Activated CD4-positive, alpha-beta T cell treated with anti-CD3 and anti-CD28 coated beads, Interleukin-2, amount 50 U/mL, for 4 hours (primary cell): ENCODE measurements around the gene KCNC1.

Experiments used
- DNase-seq, 2 experiments: peaks; one replicate each; pipeline ENCODE4 v3.0.0-alpha.2; 2020

KCNC1 gene

DNA sequence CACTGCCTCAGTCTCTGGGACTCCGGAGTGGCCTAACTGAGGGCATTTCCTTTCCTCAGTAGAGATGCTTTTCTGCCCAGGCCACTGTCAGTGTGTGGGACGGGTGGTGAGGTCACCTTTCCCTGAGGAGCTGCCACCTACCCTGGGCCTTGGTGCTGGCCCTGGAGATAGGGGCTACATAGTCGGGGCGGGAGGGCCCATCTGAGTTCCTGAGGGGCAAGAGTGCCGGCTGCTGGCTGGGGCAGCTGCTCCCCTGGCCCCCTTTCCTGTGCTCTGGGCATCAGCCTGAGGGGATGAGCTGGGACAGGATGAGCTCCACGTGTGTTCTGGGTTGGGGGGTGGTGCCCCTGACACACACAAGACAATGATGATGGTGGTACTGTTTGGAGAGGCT lies 5.4 kb downstream of the KCNC1 start:
- no peak for DNase-seq

DNA sequence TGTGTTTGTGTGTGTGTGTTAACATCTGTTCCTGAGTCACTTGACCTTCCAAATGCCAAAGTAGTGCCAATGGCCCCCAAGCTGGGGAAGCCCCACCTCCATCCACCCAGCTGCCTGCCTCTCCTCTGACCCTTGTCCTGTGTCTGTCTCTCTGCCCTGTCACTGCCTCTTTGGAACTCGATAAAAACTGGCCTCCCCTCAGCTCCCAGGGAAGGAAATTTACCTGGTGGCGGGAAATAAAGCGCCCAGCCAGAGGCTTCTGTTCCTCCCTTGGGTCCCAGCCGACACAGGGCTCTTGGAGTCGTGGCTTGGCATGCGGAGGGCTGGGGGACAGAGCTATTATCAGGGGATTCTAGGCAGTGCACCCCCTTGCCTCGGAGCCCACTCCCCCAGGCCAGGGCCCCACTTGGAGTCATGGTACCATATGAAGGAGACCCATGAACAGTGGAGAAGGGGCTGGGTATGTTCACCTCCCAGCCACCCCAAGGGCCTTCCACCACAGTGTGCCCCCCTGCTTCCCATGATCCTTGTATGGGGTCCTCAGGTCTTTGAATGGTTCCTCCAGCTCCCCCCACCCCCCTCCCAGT lies 6.2 kb downstream of the KCNC1 start:
- no peak for DNase-seq

DNA sequence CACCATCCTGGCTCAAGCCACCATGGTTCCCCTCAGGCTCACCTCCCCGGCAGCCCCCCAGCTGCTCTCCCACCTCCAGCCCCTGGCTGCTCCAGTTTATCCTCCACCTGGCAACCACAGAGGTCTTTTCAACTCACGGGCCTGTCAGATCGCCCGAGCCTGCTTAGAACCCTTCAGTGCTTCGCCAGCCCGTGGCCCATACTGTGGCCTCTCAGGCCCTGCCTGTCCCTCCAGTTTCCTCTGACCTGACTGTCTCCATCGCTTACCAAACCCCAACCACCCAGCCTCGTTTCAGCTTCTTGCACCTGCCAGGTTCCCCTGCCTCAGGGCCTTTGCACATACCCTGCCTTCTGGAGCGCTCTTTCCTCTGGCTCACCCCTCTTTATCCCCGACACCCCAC lies 6.9 kb downstream of the KCNC1 start:
- DNase-seq = no peak

DNA sequence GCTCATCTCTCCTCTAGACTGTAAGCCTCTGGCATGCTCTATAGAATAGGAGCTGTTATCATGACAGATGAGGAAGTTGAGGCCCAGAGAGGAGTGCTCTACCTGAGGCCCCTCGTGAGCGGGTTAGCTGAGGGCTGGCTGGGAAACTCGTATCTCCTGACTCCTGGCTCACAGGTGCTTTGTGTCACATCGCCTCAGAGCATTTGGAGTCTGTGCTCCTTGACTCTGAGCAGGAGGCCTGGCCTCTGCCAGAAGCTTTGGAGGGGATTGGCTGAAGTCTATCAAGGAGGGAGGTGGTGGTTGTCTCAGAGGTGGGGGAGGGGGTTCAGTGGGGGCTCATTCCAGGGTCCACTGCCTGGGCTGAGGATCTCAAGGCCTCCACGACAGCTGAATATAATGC lies 7.4 kb downstream of the KCNC1 start:
- no peak for DNase-seq

DNA sequence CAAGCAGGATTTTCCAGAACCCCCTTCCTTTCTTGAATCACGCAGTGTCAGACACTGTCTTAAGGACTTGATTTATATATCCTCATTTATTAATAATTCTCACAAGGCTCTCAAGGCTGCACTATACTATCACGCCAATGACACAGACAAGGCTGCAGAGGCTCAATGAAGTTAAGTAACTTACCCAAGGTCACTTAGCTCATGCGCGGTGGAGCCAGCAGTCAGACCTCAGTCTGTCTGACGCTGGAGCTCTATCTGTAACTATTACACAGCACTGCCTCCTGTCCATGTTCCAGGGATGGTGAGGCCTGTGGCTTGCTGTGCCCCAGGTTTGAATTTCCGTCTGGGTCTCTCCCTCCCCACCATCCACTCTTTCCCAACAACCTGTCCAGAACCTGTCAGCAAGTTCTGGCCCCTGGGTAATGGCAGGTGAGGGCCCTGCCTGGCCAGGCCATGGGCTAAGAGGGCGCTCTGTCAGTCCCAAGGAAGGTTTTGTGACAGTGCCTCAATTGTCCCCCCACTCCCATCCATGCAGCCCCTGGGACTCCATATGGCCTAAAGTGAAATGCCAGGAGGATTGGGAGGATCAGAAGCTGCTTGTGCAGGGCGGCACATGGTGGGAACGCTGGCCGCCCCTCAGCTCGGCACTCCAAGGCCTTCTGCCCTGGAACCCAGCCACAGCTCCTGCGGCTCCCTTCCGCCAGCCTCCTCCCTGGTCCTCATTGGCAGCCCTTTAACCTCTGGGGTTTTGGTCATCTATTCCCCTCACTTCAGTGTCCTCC lies 8.6 kb downstream of the KCNC1 start:
- no peak for DNase-seq

DNA sequence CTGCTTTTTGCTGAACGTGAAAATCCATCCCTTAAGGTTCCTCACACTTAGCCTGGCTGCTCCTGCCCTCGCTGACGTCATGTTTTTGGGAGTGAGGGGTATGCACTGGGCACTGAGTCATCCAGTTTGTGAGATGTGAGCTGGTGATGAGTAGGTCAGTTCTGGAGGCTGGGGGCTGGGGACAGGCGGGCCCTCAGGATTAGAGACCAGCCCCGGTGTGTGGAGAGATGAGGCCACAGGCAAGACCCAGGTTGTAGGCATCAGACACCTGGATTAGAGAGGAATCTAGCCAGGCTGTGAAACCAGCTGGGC lies 9.2 kb downstream of the KCNC1 start:
- DNase-seq = no peak

DNA sequence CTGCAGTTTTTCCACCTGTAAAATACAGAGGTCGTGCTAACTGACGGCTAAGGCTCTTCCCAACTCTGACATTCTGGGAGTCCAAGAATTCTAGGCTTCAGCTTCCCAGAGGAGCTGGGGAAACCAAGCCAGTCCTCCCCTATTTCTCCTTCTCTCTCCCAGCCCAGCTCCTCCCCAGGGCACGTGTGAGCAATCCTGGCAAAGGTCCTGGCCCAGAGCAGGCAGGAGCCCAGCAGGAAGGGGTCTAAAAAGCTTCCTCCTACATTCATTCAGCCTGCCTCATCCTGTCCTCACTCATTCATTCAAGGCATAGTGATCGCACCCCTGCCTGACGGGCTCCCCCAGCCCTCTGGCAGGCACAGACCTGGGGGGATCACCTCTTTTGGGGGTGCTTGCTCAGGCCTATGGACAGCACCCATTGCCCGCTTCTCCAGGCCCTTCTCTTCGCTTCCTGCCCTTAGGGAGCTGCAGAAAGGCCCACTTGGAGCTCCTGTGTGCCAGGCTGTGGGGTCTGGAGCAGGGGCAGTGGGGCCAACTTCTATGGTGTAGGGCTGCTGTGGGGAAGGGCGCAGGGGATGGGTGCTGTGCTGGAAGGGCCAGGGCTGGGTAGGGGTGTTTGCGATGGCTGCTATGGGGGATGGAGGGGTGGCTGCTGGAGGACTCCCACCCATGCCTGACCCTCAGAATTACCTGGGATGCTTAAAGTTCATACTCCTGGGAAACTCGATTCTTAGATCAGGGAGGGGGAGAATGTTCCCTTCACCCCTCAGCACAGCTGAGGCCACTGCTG lies 9.8 kb downstream of the KCNC1 start:
- DNase-seq = no peak

DNA sequence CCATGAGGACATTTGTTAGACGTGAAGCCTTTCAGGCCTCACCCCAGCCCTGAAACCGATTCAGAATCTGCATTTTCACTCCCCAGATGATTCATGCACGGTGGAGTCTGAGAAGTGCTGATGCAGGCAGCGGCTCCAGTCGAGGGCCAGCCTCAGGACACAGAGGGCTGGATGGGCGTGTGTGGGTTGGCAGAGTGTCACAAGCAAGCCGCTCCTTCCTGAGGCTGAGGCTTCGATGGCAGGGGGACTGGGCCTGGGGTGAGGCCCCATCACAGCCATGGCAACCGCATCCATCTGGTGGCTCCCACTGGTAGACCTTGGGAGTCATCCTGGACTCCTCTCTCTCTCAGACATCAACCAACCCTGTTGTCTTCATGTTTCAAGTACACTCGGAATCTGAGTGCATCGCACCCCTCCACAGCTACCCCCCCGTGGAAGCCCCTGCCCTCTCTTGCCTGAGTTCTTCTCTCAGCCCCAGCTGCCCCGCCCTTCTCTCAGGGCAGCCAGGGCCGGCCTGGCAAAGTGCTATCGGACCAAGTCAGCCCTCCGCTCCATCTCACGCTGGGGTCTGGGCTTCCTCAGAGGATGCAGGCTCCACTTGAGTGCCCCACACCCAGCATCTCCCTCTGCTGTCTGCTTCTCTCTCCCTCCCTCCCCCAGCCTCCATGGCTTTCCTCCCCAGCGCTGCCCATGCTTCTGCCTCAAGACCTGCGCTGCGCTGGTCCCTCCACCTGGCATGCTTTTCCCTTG lies 10.6 kb downstream of the KCNC1 start:
- DNase-seq = no peak

DNA sequence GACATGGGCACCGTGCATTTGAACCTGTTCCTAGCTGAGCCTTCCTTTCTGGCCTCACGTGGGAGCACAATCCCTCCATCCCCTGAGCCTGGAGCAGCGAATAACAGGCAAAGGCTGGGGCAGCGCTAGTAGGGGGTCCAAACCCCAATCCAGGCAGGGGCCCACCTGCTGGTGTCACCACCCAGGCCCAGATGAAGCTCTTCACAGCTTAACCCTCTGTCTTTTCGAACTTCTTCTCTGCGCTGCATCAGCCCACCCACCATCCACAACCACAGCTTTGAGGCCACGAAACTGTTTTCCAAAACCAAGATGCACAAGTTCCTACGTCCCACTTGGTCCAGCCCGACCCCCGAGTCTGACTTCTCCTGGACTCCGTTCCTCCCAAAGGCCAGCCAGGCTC lies 11.5 kb downstream of the KCNC1 start:
- no peak for DNase-seq

DNA sequence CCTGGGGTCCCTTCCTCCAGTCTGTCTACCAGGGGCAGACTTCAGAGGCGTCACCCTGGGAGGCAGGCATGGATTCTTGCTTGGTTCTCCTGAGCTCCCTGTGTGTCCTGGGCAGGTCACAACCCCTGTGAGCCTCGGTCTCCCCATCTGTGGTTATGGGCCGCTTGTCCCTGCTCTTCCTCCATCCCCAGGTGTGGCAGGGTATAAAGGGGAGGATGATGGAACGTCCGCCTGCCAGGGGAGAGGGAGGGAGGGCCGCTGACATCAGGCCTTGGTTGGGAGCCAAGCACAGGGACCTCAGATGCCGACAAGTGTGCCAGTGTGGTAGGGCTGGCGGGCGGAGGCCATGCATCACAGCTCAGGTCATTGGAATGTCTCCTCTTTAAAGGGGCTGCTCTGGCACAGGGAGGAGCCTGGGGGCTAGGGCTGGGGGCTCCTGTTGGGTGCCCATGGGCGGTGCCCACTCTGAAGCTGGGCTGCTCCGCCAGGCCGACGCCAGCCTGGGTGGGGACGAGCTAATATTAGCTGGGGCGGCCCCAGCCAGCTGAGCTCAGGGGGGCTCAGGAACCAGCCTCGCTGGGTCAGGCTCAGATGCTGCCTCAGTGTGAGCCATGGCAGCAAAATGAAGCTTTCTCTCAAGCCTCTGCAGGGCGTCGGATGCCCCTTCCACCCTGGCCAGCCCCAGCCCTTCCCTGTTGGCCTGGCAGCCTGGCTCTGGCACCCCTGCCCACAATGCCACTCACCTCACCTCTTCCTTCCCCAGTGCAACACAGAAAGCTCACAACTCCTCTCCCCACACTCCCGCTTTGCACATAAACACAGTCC lies 12.8 kb downstream of the KCNC1 start:
- no peak for DNase-seq

DNA sequence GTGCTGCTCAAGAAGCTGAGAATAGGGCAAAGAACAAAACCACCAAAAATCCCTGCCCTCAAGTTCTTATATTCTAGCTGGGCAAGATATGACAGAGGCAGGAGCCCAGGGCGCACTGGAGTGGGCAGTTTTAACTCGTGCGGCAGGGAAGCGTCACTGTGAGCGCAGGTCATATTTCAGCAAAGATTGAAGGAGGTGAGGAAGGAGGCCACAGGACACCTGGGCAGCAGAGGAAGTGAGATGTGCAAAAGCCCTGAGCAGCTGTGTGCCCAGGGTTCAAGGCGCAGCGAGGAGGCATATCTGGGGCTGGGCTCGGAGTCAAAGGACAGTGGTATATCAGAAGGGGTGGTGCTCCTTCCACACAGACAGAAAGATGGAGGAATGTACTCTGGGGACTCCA lies 13.5 kb downstream of the KCNC1 start:
- DNase-seq = no peak

DNA sequence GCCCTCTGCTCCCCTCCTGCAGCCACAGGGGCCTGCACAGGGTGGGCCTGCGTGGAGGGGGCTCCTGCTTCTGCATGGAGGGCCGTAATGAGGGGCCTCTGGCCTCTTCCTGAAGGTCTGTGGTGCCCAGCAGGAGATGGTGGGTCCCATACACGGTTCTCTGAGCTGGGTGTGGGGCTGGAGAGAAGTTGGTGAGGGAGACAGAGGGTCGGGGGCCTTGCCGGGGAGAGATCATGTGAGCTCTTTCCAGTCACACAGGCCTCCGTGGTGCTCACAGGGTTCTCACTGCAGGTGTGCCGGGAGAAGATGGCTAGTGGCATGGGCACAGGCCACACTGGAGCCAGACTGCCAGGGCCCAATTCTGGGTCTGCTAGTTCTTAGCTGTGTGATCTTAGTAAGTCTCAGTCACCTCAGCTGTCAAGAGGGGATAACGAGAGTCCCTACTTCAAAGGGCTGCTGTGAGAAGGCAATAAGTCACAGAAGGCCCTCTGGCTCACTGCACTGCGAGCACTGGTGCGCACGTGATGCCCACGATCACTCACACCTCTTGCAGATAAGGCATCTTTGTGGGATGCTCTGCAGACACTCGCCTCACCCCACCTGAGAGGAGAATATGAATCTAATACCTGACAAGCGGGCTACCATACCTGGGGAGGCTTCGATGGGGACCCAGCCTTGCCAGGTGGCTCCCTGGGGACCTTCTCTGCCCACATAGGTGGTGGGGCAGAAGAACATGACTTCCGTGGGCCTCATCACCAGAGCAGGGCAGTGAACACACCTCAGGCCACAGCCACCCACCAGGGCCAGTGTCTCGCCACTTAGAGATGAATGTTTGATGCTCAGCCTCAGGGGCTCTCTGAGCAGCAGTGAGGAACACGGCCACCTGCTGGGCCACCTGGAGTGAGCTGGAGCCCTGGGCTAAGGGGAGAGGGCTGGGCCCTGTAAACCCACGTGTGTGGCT lies 14.5 kb downstream of the KCNC1 start:
- no peak for DNase-seq

DNA sequence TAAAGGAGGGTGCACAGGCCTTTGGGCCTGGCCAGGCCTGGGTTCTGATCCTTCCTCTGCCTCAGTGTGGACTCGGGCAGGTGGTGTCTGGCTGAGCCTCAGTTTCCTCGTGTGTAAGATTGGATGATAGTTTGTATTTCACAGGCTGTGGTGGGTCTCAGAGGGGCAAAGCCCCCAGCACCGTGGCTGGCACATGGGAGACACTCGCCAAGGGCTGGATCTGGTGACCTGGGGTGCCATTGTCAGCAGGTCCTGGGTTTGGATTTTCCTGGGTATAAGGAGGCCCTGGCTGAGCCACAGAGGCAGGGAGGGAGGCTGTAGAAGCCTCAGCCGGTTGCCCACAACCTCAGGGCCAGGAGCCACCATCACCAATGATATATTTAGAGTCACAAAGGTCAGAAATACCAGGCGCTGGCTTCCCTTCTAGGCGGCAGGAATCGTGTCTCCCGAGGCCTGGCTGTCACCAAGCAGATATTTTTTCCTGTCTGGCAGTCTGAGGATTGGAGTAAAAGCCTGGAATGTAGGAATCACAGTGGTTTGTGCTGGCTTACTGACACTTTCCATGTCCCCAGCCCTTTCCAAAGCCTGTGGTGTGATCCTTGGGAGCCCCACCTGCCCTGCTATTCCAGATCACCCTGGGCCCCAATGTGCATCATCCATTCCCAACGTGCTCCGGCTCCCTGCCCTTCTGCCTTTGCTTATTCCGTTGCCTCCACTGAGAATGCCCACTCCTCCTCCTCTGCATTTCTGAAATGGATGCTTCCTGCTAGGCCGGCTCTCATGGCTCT lies 15.6 kb downstream of the KCNC1 start:
- DNase-seq = no peak

DNA sequence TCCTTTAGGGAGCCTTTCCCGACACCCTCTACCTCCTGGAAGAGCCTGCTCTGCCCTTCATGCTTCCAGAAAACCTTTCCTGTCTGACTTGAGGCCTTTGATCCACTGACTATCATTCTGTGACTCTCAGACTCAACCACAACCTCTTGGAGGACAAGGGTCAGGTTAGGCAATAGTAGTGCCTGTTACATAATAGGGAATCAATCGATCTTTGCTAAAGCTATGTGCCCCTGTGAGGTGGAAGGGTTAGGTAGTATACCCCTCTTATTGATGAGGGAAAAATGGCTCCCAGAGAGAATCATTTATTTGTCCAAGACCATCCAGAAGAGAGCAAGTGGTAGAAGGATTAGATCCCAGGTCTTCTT lies 16.2 kb downstream of the KCNC1 start:
- DNase-seq = no peak

DNA sequence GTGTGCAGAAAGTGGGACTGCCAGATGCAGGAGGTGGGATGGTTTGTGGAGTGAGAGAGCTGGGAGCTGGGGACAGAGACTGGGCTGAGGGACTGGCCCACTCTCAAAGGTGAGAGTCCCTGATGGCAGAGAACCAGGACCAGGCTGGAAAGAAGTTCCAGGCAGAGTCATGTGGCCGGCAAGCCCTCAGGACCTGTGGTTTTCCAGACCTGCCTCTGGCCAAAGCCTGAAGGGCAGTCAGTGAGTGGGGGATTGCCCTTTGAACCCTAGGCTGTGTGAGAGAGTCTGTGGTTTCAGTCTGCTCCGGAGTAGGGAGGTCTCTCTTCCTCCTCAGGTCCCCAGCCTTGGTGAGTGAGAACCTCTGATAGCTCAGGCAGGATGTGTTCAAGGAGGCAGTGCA lies 17.0 kb downstream of the KCNC1 start:
- DNase-seq = no peak

DNA sequence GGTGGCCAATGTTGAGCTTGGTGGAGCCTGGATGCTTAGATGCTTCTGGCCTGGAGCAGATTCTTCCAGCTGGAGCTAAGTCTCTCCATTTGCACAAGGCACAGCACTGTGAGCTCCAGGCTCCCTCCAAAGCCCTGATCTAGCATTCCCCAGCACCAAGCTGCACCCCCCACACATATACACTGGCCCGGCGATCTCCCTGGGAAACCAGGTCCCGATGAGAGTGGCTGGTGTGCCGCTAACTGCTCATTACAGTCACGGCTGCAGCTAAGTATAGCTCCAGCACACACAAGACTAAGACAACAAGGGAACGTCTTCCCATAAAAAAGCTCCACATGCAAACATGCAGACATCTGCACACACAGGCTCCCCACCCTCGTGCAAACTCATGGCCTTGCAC lies 17.6 kb downstream of the KCNC1 start:
- no peak for DNase-seq

DNA sequence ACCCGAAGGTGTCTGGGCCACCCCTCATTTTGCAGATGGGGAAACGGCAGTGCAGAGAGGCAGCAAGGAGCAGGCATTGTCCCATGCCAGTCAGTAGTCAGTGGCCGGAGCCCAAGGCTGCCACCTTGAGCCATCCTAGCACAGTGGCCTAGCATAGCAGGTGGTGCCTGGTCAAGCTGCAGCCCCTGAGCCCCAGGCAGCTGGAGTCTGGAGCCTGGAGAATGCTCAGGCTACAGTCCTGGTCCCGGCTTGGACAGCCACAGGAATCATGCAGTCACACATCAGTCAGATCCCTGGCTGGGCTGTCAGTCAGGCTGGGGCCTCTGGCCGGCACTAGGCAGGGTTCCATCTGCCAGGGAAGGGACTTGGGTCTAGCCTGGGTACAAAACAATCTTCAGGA lies 18.6 kb downstream of the KCNC1 start:
- DNase-seq = no peak

DNA sequence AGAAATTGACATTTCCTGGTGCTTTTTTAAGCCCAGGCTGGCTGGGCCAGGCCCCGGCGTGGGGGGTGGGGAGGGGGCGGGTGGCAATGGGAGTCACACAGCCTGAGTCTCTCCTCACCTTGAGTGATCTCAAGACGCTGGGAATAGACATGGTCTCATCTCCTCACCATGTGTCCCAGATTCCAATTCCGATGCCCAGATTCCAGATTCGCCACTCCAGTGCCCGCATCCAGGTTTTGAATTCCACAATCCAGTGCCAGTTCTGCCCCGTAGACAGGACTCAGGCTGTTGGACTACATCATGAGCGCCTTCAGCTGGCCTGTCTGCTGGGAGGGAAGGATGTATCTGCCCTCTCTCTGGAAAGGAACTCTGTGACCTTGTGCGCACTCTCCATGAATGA lies 19.1 kb downstream of the KCNC1 start:
- DNase-seq = no peak

DNA sequence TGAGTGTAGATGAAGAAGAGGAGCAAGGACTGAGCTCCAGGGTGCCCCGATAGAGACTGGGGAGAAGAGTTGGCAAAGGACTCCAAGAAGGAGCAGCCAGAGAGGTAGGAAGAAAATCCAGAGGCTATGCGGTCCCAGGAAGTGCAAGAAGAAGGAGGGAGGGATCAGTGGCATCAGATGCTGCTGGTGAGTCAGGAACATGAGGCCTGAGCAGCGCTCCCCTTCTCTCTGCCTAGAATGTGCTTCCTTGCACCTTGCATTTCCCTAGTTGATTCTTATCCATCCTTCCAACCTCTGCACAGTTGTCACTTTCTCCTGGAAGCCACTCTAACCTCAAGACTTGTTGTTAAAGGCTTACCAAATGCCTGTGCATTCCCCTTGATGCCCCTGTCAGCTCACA lies 21.3 kb downstream of the KCNC1 start:
- DNase-seq = no peak

DNA sequence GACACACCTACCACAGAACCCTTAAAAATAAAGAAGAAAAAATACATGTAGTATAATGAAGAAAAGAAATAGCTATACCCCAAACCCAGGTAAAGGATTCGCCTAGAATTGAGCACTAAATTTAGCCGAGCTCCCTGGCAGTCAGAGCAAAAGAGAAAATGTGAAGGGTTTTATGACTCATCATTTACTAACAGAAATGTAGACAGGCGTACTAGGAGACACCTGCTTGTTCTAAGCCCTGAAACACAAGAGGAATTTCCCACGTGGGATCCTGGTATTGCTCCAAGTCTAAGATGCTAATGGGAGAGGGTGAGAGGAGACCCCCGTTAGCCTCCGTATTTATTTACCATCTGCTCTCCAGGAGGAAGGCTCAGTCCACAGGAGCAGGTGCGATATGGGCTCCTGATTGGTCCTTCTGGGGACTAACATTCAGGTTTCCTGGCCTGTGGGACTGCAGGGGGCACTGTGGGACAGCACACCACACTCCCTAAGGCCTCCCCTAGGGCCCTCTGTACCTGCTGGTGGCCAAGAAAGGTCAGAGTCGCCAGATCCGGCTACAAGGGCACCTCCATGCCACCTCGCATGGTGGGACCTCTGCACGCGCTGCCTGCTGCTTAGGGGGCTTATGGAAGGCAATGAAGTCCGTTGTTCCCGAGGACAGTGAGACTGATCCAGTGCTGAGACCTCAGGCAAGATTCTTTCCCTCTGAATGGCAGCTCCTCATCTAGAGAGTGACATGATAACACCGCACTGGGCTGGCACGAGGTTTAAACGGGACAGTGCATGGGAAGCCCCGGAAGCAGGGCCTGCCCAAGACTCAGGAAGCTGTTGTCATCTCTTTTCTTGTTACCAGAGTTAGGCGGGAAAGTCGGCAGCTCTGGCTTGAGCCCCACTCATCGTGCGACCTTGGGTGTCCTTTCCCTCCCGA lies 25.8 kb downstream of the KCNC1 start:
- DNase-seq = no peak
